ENCODE measurements around the gene ATP10A.

The ATP10A gene

DNA sequence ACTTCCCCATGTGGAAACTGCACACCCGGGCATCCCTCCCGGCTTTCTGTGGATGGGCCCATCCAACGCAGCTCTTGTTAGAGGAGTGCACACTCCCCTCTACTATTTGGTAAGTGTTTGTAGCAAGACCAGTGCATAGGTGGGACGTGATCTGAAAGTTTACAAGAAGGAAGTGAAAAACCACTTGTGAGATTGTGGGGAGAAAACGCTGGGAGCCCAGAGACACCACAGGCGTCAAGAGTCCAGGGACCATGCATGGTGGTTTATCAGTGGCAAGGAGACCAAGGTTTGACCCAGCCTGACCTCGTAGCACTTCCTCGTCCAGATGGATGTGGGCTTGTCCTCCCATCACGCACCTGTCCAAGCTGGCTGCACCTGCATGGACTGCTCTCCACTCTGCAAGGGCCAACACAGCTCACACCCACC lies 51.6 kb downstream of the ATP10A start:
- DNase-seq: no peak

DNA sequence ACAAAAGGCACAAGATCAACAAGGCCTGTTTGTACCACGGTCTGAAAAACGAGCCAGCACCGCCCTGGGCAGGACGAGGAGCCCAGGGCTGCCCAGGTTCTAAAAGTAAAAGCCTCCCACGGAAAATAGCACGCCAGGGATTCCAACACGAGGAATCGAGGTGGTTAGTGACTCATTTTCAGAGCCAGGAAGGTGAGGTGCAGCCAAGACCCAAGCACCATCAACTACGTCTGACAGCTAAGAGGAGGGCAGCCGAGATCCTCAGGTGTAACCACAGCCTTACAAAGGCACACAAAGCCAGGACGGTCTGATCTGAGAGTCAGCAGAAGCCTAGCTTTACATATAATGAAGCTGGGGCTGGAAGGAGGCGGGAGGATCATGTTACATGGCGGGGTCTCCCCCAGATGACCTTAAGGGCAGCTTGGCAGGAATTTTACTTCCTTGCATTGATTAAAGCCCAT lies 52.5 kb downstream of the ATP10A start:
- DNase-seq: no peak

DNA sequence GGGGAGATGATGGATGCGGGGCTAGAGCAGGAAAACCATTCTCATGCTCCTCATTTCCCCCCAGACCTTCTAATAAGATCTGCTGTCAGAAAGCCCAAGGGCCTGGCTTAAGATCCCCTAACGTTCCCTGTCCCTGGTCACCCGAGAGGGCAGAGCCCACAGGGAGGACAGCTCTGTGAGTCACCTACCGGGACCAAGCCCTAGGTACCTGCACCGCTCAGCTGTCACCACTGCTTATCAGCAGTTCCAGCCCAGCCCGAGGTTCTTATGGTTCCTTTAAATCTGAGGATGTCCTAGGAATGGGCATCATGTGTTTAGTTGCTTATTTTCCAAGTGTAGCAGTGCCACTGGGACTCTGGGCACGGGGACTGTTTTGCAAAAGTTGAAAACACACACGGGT lies 53.0 kb downstream of the ATP10A start:
- DNase-seq: no peak

DNA sequence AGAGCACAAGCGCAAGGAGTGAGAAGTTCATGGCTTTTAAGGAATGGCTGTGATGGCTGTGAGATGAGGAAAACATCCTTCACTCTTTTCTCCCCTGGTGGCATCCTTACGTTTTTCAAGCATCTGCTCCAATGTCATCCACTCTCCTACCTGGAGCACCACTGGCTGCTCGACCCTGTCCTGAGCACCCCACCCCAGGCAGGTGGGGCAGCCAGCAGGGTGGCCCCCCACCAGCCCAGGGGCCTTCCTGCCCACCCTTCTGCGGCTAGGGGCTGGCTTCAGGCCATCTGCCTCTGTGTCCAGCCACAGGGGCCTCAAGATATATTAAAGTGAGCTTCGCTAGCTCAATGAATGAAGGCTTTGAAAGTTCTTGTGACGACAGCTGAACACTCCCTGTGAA lies 56.1 kb downstream of the ATP10A start:
- no peak for DNase-seq

DNA sequence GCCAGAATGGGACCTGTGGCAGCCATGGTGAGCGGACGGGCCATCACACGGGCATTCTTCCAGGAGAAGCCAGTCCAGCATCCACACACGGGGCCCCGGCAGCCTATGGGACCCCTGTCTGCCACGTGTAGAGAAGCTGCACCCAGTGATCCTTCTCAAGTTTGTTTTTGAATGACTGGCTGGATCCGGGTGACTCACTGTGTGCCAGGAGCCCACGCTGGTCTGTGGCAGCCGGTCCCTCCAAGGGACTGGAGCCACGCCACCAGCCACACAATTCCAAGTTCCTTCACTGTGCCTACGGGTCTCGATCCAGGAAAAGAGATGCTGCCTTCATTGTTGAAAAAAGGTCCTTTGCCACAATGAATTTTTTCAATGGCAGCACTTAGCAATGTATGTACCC lies 58.1 kb downstream of the ATP10A start:
- no peak for DNase-seq

DNA sequence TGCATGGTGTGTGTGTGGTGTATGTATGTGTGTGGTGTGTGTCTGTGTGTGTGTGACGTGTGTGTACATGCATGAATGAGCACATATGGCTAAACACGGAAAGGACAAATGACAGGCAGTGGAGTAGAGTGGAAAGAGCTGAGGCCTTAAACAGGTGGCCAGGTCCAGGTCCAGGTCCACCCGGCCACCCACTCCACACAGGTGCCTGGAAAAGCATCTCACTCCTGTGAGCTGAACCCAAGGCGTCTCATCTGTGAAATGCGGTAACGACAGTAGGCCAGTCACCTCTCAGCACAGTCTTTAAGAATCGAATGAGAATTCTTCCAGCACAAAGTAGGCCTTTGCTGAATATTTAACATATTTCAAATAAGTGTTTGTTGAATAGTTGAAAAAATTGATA lies 58.7 kb downstream of the ATP10A start:
- DNase-seq: no peak

DNA sequence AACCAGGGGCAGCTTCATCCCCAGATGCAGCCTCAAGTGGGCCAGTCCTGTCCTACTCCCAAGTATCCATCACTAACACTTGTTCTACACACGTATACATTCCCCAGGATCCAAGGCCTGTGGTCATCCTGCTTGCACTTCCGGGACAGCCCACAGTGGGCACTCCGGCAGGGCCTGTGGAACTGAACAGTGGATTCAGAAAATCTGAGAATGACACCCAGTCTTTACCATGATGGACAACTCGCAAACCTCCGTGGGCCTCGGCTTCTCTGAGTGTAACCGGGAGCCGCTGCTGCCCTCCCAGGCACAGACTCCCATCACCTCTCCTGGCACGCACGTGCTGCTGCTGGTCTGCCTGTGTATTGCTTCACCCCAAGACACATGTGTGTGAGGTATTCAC lies 59.6 kb downstream of the ATP10A start:
- no peak for DNase-seq

DNA sequence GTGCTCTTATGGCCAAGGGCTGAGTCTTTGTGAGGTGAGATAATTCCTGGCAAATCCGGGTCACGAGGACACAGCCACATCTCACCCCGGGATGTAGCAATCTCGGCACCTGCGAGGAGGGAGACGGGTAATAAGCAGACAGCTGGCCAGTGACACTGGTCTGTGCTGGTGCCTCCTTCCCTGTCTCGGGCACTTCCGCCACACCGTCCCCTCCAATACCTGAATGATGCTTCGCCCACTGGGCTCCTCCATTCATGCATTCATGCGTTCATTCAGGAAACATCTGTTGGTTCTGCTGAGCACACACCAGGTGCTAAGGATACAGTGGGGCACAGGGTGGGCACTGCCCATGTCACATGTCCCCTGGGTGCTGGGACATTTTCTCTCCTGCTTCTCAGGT lies 60.1 kb downstream of the ATP10A start:
- DNase-seq: no peak

DNA sequence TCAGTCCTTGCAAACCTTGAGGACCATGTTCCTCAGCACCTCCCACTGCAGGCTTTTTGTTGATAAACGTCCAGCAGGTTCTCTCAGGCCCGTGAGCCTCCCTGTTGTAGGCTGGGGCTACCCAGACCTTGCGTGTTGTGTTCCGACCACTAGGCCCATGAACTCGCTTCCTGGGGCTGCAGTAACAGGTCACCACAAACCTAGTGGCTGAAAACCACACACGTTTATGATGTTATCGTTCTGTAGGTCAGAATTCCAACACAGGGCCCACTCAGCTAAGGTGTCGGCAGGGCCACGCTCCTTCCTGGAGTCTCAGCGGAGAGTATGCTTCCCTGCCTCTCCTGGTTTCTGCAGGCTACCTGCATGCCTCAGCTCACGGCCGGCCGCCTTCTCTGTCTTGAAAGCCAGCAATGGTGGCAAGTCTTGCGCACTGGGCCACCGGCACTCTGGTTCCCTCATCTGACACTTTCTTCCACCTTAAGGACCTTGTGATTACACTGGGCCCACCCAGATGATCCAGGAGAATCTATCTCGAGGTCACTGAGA lies 60.8 kb downstream of the ATP10A start:
- DNase-seq: no peak

DNA sequence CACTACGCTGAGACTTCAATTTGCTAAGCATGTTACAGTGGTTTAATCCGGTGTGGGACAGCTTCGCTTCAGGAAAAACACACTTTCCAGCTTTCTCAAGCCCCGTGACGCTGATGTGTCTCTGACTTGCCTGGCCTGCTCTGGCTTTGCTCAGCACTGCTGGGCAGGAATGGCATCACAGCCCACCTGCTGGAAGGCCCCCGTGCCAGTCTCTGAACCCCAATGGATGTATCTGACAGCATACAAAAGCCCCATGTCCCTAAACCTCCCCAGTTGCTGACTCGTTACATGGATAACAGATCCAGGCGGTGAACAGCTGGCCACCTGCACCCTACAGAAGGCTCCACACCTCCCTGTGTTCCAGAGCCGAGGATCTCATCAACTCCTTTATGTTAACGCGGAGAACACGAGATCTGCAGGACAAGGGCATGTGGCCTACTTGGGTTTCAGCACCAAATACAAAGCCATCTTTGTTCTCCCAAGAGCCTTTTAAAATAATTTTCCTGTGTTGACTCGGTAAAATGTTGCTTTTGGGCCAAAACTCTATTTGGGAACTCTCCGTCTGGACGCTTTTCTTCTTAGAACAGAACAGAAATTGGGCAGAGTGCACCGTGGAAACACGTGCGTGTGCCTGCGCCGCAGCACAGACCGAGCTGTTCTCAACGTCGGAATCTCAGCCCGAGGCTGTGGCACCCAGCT lies 61.4 kb downstream of the ATP10A start:
- no peak for DNase-seq

DNA sequence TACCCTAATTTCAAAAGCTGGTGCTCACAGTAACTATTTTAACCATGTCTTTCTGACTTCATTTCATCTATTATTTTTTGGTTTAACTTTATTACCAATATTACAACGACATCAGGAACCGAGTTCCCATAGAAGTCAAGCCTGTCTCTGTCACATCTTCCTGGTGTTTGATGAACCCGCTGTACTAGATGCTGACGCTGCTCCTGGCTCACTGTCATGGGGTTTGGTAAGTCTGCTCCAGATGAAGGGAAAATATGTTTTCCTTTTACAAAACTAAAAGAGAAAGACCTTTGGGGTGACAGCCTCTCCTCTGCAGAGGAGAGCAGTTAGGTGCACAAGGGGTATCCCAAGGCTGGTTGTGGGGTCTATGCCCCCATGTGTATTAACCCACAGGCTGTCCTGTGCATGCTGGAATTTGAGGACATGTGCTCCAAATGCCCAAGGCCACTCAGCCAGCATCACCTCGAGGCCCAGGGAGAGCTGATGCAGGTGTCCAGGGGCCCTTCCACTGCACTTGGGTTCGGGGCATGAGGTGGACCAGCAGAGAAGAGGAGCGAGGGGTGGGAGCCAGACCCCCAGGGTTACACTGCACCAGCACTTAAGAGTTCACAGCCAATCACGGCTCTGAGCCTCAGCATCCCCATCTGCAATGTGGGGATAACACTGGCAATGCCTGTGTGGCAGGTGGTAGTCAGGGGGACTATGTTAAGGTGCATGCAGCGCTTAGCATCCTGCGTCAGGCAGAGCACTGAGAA lies 62.2 kb downstream of the ATP10A start:
- no peak for DNase-seq

DNA sequence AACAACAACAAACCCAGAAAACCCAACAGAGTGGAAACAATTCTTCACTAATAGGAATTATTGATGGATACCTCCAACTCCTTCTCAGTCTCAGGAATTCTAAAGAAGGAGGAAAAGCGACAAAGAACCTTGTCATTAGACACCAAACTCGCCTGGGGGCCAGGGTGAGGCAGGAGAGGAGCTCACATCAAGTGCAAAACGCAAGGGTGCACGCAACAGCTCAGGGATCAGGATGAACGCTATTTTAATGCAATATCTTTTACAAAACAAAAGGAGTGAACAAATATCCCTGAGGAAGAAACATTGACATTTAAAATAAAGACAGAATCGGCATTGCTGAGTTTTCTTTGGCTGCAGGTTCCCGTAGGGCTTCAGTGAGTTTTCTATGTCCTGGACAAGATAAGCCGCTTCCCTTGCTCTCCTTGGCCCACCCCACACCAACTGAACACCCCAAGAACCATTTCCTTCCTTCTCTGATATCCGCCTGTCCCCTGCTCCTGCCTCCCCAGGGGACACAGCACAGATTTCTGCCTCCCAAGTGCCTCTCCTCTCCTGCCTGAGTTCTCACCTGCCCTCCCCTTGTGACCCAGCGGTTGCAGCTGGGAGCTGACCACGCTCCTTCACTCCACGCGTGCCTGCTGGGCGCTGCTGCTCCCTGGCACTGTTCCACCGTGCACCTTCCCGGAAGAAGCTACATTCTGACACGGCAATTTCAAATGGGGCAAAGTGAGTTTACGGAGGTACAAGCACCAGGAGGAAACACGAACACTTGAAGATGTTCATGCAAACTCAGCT lies 63.0 kb downstream of the ATP10A start:
- DNase-seq: no peak

DNA sequence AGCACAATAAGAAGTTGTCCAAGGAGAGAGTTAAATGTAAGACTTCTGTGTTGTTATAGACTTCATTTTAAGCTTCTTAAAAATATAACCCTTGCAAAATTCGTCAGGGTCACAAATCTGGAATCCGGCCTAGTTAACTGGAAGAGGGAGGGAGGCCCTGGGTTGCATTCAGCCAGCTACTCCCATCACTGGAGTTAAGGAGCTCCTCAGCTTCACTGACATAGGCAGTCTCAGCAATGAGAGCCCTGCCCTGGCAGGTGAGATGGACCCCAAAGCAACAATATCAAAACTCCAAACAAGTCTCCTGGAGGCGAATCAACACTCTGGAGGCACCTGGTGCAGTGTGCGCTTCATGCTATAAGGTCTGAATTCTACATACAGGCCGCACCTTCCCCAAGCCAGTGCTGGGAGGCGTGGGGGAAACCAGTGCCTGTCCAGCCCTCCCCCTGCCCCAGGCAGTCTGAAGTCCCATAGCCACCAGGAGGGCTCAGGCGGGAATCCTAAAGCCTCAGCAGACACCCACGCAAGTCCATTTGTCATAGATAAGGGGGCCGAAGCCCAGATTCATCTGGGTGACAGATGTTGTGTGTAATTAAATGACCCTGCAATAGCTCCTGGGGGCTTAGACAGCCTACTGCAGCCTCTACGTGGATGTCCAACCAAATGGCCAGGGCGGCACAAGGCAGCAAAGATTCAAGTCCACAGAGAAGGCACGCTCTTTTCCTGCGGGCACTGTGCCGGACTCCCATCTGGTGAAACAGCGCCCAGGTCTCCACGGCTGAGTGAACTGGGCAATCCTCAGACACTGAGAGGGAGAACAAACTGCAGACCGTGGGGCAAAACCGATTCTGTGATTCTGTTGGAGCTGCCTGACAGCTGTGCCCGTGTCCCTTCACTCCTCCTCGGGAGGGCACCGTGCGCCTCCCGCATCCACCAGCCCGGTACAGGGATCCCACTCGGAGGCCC lies 64.9 kb downstream of the ATP10A start:
- DNase-seq: no peak

DNA sequence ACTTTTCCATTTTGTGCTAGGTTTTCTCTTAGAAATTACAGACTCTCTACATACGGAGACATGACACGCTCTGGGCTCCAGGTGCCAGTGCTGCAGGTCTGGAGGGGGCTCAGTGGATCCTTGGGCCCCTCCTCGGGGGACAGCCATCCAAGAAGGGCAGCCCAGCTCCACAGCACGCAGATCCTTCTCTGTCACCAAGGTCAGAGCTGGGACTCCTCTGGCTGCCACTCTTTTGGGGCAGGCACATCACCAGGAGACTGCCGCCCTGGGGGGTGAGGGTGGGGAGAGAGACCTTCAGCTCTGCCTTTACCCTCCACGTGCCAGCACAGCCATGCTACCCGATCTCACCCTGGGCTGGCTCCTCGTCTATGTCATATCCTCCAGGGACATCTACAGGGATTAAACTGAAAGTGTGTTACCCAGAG lies 65.6 kb downstream of the ATP10A start:
- DNase-seq: no peak

DNA sequence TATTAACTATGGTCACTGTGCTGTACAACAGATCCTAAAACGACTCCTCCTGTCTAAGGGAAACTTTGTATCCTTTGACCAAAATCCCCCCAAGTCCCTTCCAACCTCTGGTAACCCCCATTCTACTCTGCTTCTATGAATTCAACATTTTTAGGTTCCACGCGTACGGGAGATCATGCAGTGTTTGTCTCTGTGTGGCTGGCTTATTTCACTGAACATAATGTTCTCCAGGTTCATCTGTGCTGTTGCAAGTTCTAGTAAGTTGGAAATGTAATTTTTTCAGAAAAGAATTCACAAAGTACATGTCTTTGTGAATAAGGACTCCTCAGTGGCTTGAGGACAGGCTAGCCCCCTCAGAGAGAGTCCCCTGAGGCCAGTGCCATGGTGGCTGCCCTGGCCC lies 66.1 kb downstream of the ATP10A start:
- DNase-seq: no peak

DNA sequence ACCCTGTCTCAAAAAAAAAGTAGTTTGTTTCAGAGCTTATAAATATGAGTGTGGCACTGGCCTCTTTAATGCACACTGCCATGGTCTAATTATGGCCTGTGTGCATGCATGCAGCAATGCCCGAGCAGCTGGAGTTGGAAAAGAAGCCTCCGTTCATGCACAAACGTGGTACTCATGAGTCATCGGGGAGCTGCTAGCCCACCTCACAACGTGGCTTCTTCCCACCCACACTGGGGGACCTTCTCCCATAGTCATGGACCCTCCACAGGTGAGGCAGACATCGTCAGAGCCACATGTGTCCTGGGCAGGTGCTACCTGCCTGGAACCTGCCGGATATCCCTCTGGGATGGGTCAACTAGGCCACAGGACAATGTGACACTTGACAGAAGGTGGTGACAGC lies 66.7 kb downstream of the ATP10A start:
- DNase-seq: no peak

DNA sequence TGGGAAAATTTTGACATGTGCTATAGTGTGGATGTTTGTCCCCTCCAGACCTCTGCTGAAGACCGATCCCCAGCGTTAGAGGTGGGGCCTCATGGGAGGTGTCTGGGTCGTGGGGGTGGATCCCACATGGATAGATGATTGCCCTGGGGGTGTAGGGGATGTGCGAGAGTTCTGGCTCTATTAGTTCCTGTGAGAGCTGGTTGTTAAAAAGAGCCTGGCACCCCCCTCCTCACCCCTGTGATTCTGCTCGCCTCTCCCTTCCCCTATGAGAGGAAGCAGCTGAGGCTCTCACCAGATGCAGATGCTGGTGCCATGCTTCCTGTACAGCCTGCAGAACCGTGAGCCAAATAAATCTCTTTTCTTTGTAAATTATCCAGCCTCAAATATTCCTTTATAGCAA lies 67.4 kb downstream of the ATP10A start:
- DNase-seq: no peak

DNA sequence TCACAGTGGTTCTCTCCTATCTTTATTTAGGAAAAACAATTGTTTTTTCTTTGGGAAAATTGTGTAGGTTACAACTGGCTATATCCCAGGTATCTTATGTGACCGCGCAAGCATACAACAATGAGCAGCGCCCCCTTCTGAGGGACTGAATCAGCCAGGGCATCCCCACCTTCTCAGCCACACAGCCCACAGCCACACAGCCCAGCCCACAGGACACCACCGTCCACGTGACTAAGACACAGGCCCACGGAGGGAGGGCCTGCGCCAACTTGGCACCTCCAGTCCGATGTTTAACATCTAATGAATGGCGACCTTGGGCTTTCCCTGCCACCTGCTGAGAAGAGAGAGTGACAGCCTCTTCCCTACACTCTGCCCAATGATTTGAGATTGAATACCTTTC lies 68.1 kb downstream of the ATP10A start:
- no peak for DNase-seq

DNA sequence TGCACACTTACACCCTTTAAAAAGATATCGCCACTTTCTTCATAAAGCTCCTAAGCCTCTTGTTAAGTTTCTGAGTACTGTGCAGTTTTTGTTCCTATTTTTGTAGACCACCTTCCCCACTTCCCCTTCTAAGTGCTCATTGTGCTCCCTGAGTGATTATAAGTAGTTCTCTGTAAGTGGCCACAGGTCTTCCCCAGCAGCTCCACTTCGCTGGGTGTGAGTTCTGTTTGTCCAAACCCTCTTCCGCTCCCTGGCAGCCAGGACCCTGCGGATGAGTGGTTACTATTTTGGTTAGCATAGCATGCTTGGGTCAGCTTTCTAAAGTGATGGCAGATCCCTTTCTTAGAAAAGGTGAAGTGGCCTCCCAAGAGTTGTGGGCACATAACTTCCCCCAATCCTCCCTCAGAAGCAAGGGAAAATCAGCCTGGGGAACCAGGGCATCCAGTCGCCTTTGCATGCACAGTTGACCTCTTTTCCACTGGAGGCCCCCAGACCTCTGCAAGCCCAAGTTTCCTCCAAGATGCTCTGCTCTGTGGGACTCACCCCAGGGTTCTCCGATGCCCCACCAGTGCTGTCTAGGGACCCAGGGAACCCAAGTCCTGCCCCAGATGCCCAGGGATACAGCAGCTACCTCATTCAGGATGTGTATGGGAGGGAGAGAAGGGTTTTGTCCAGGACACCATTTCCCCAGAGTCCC lies 69.6 kb downstream of the ATP10A start:
- DNase-seq: no peak

DNA sequence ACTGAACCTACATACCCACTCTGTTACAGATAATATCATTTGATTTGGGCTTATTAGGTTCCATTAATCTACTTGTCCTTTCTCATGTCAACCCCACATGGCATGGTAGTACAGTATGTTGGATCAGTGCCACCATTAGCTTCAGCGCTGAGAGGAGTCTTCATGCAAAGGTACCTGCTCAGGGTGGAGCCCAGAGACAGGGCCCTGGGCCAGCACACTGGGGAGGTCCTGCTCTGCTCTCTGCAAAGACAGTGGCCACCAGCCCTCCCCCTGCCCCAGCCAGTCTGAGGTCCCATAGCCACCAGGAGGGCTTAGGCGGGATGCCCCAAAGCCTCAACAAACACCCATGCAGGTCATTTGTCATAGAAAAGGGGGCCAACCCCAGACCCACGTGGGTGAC lies 71.0 kb downstream of the ATP10A start:
- DNase-seq: no peak

DNA sequence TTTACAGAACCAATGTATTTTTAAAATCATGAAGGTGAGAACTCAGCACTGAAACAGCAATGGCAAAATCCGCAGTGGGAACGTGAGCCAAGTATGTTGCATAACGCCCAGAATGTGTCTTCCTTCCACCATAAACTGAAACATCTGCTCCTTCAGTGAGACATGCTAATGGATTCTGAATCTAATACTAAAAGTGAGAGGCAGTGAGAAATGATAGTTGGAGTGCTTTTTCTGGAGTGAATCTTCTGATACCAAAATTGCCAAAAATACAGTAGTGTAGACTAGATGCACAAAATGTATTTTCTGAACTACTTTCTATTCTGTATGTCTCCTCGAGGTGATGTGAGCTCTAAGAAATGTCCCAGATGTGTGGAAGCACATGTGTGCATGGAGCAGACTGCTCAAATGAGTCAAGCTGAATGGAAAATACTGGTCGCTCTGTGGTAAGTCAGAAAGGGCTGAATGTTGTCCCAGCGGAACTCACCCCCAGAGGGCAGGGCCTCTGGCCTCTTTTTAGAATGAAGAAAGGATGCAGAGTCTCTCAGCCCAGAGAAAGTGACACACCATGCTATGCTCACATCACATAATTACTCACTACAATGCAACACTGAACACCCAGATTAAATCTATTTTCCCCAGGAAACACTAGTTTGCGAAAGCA lies 73.0 kb downstream of the ATP10A start:
- DNase-seq: no peak
